Caco-2 (cell line): Measurements from ENCODE around the gene CPED1. TPM values are rescaled to one million over a fixed set of nuclear protein-coding genes. Genes with fewer than 3 reads are reported as not detected.
A peak's percentile ranks its signal among the peaks of the same experiment; 100 is the strongest.

Source experiments
- BruUV-seq: library from RNA; stranded (reverse); fragments of 400-500 nt; replicated peaks from 2 replicates; lab custom pipeline; 2021; lab: Mats Ljungman, UMichigan
- CTCF ChIA-PET: fragments of 300-600 bp; sonication (Branson Sonifier 250); formaldehyde crosslinking; loops from one replicate; lab custom pipeline; 2022; ENCODE audit warnings: antibody characterized with exemption; lab: Charles Lee
- POLR2A ChIA-PET: fragments of 300-600 bp; sonication (Branson Sonifier 250); formaldehyde crosslinking; loops from one replicate; lab custom pipeline; 2022; ENCODE audit warnings: antibody characterized with exemption; lab: Charles Lee
- DNase-seq, 2 experiments: peaks; one replicate each; pipeline versions ENCODE4 v3.0.0 to v3.0.0-alpha.2; 2020 to 2022
- H3K27me3 ChIP-seq: replicated peaks from 2 replicates; pipeline ENCODE4 v1.6.0; 2011; ENCODE audit warnings: low read length; ENCODE audit not compliant: control insufficient read depth, insufficient read depth
- H3K36me3 ChIP-seq: 2 replicates; pipeline ENCODE4 v1.5.1; 2011; ENCODE audit warnings: low read length; ENCODE audit not compliant: control insufficient read depth, insufficient read depth
- H3K4me1 ChIP-seq: fragments of 250-450 bp; sonication (Bioruptor Pico); 2 replicates; pipeline ENCODE4 v1.5.1; 2020; ENCODE audit warnings: mild to moderate bottlenecking
- H3K4me3 ChIP-seq: 2 replicates; pipeline ENCODE4 v1.5.1; 2011; ENCODE audit warnings: low read depth, mild to moderate bottlenecking, control low read depth, low read length
- H3K9me3 ChIP-seq: fragments of 250-450 bp; sonication (Bioruptor Pico); 2 replicates; pipeline ENCODE4 v1.5.1; 2020; ENCODE audit warnings: mild to moderate bottlenecking, moderate library complexity
- H3K27ac Mint-ChIP-seq: one replicate; pipeline ENCODE4 v1.8.0; 2022; ENCODE audit warnings: mixed read lengths; ENCODE audit not compliant: unreplicated experiment
- H3K27me3 Mint-ChIP-seq: one replicate; pipeline ENCODE4 v1.8.0; 2022; ENCODE audit warnings: mixed read lengths; ENCODE audit not compliant: insufficient read depth, unreplicated experiment
- H3K36me3 Mint-ChIP-seq: one replicate; pipeline ENCODE4 v1.8.0; 2022; ENCODE audit warnings: mild to moderate bottlenecking, mixed read lengths; ENCODE audit not compliant: insufficient read depth, unreplicated experiment
- H3K4me1 Mint-ChIP-seq: one replicate; pipeline ENCODE4 v1.8.0; 2022; ENCODE audit warnings: low read depth, mixed read lengths; ENCODE audit not compliant: unreplicated experiment
- H3K4me3 Mint-ChIP-seq: one replicate; pipeline ENCODE4 v1.8.0; 2022; ENCODE audit warnings: mild to moderate bottlenecking, moderate library complexity, mixed read lengths; ENCODE audit not compliant: unreplicated experiment
- H3K9me3 Mint-ChIP-seq: one replicate; pipeline ENCODE4 v1.8.0; 2022; ENCODE audit warnings: mixed read lengths; ENCODE audit not compliant: unreplicated experiment
- CTCF ChIP-seq, 2 experiments: fragments of 200-600 bp in 1 of 2; IDR thresholded peaks; 1 replicate in 1 of 2; 2 replicates in 1 of 2; pipeline versions ENCODE4 v1.5.1 to v1.8.0; 2011 to 2022; ENCODE audit warnings: antibody characterized with exemption in 1 of 2, control low read depth in 1 of 2, inconsistent platforms in 1 of 2, low read depth in 1 of 2, low read length in 1 of 2, mild to moderate bottlenecking in 1 of 2, moderate library complexity in 1 of 2; ENCODE audit not compliant: insufficient read depth in 1 of 2, severe bottlenecking in 1 of 2, unreplicated experiment in 1 of 2
- intact Hi-C: fragments of 100-400 bp; cut with micrococcal nuclease; formaldehyde crosslinking; loops from one replicate; pipeline ENCODE4 v1.10.0; 2022; ENCODE audit not compliant: unreplicated experiment
- total RNA-seq: library from RNA; stranded (reverse); gene quantifications from 2 replicates; pipeline ENCODE4 v1.2.3, GENCODE V29; 2022

CPED1 gene
- total RNA-seq, 1 experiment from 2014 or later = 0.23 TPM

- no peaks in the 10 kb centered on the region for H3K27me3 ChIP-seq
- ChIA-PET POLR2A (no interaction called here), CTCF (no interaction called here)
- Mint-ChIP-seq H3K4me3 (no peak overlapping the region), H3K4me1 (no peaks in the 10 kb centered on the region), H3K27me3 (peaks cover 10% of the 10 kb centered on the region), H3K27ac (no peak overlapping the region), H3K36me3 (no peaks in the 10 kb centered on the region), H3K9me3 (no peaks in the 10 kb centered on the region)
- H3K4me3 ChIP-seq = no peak overlapping the region
- H3K4me1 ChIP-seq = no peaks in the 10 kb centered on the region
- H3K36me3 ChIP-seq = no peaks in the 10 kb centered on the region
- intact Hi-C loops = no loop called here
- DNase-seq = no peak
- no TSS peak for BruUV-seq
- H3K9me3 ChIP-seq = no peaks in the 10 kb centered on the region
- no peak for TF ChIP-seq CTCF (IDR thresholded peaks at IDR 0.05; ENCODE audit: insufficient read depth in 1 of 2, low read depth in 1 of 2, low read length in 1 of 2, severe bottlenecking in 1 of 2, unreplicated experiment in 1 of 2)
Observed at GRCh38 chr7:121137580-121137979, 149.1 kb downstream of the CPED1 start.

- Histone ChIP-seq H3K27me3 (no peaks in the 10 kb centered on the region), H3K9me3 (no peaks in the 10 kb centered on the region), H3K4me3 (no peak overlapping the region), H3K4me1 (no peaks in the 10 kb centered on the region), H3K36me3 (no peaks in the 10 kb centered on the region)
- H3K4me1 Mint-ChIP-seq = no peaks in the 10 kb centered on the region
- ChIA-PET CTCF (no interaction called here), POLR2A (no interaction called here)
- no peak overlapping the region for H3K27ac Mint-ChIP-seq
- DNase-seq = peak in 1 of 2 experiments; percentile 4
- no peaks in the 10 kb centered on the region for H3K9me3 Mint-ChIP-seq
- TF ChIP-seq CTCF (IDR thresholded peaks at IDR 0.05; ENCODE audit: insufficient read depth in 1 of 2, low read depth in 1 of 2, low read length in 1 of 2, severe bottlenecking in 1 of 2, unreplicated experiment in 1 of 2) = no peak
- intact Hi-C loops = no loop called here
- no peaks in the 10 kb centered on the region for H3K36me3 Mint-ChIP-seq
- BruUV-seq = no TSS peak
- peaks cover 10% of the 10 kb centered on the region for H3K27me3 Mint-ChIP-seq
- peak overlapping the region; percentile 8 for H3K4me3 Mint-ChIP-seq
Observed at GRCh38 chr7:121138262-121138933, 149.9 kb downstream of the CPED1 start.

- Histone ChIP-seq H3K9me3 (no peaks in the 10 kb centered on the region), H3K4me1 (no peaks in the 10 kb centered on the region), H3K4me3 (no peak overlapping the region), H3K36me3 (no peaks in the 10 kb centered on the region), H3K27me3 (no peaks in the 10 kb centered on the region)
- Mint-ChIP-seq H3K9me3 (no peaks in the 10 kb centered on the region), H3K36me3 (no peaks in the 10 kb centered on the region), H3K4me3 (no peak overlapping the region), H3K27me3 (peaks cover 10% of the 10 kb centered on the region), H3K4me1 (no peaks in the 10 kb centered on the region), H3K27ac (no peak overlapping the region)
- no peak for TF ChIP-seq CTCF (IDR thresholded peaks at IDR 0.05; ENCODE audit: insufficient read depth in 1 of 2, low read depth in 1 of 2, low read length in 1 of 2, severe bottlenecking in 1 of 2, unreplicated experiment in 1 of 2)
- intact Hi-C loops = no loop called here
- DNase-seq = no peak
- ChIA-PET POLR2A (no interaction called here), CTCF (no interaction called here)
- no TSS peak for BruUV-seq
Observed at GRCh38 chr7:121139427-121139826, 150.9 kb downstream of the CPED1 start.
